CD4-positive, CD25-positive, alpha-beta regulatory T cell (primary cell): ENCODE results near the gene MYBPC2. TPM values are rescaled to one million over a fixed set of nuclear protein-coding genes. Genes with fewer than 3 reads are reported as not detected.

Experiments
- ATAC-seq, 2 donors: fragments of 150-1000 bp; cut with Tn5 transposase; one replicate each; pipeline ENCODE4 v1.10.0; 2021; ENCODE audit warnings: low read depth in 2 of 2, moderate number of reproducible peaks in 2 of 2, moderate library complexity in 1 of 2
- DNase-seq, 3 donors: peaks; one replicate each; pipeline versions ENCODE4 v3.0.0 to v3.0.0-alpha.2; 2012 to 2022; ENCODE audit warnings: mixed read lengths in 1 of 3
- H3K27ac ChIP-seq: one replicate; pipeline ENCODE4 v1.7.0; 2013; ENCODE audit warnings: mild to moderate bottlenecking, low read length; ENCODE audit not compliant: insufficient read depth, poor library complexity, severe bottlenecking
- H3K27me3 ChIP-seq: one replicate; pipeline ENCODE4 v1.7.0; 2013; ENCODE audit warnings: low read length; ENCODE audit not compliant: control insufficient read depth, insufficient read depth
- H3K36me3 ChIP-seq: one replicate; pipeline ENCODE4 v1.7.0; 2013; ENCODE audit warnings: mild to moderate bottlenecking, low read length, moderate library complexity; ENCODE audit not compliant: control insufficient read depth, insufficient read depth
- H3K4me1 ChIP-seq: 2 replicates; pipeline ENCODE4 v1.7.0; 2013; ENCODE audit warnings: mild to moderate bottlenecking, low read length; ENCODE audit not compliant: insufficient read depth, control insufficient read depth, poor library complexity, severe bottlenecking
- H3K4me3 ChIP-seq: one replicate; pipeline ENCODE4 v1.7.0; 2013; ENCODE audit warnings: low read depth, mild to moderate bottlenecking, low read length, moderate library complexity
- H3K9me3 ChIP-seq, 2 experiments: 1 replicate in 1 of 2; 2 replicates in 1 of 2; pipeline ENCODE4 v1.7.0; 2013; ENCODE audit warnings: low read length in 2 of 2, mild to moderate bottlenecking in 1 of 2, moderate library complexity in 1 of 2; ENCODE audit not compliant: control insufficient read depth in 2 of 2
- H3K27ac Mint-ChIP-seq, 3 donors: one replicate each; pipeline ENCODE4 v1.8.0; 2020 to 2022; ENCODE audit warnings: mild to moderate bottlenecking in 3 of 3, mixed read lengths in 3 of 3, moderate library complexity in 2 of 3
- H3K27me3 Mint-ChIP-seq: one replicate; pipeline ENCODE4 v1.8.0; 2022; ENCODE audit warnings: mild to moderate bottlenecking, mixed read lengths
- H3K36me3 Mint-ChIP-seq: one replicate; pipeline ENCODE4 v1.8.0; 2020; ENCODE audit warnings: mixed read lengths
- H3K4me1 Mint-ChIP-seq, 4 donors: one replicate each; pipeline ENCODE4 v1.8.0; 2020 to 2022; ENCODE audit warnings: mixed read lengths in 4 of 4, mild to moderate bottlenecking in 1 of 4
- H3K4me3 Mint-ChIP-seq, 4 donors: one replicate each; pipeline ENCODE4 v1.8.0; 2020 to 2022; ENCODE audit warnings: mild to moderate bottlenecking in 4 of 4, mixed read lengths in 4 of 4, moderate library complexity in 3 of 4
- H3K9me3 Mint-ChIP-seq, 7 donors: one replicate each; pipeline ENCODE4 v1.8.0; 2020 to 2022; ENCODE audit warnings: mixed read lengths in 7 of 7, mild to moderate bottlenecking in 3 of 7, moderate library complexity in 2 of 7
- polyA plus RNA-seq, 4 donors: library from polyadenylated mRNA; unstranded; fragments of 300-500 nt; fragmentation: Illumina TruSeq; gene quantifications; one replicate each; pipeline ENCODE4 v1.2.3, GENCODE V29; 2021
- total RNA-seq: library from RNA; stranded (reverse); gene quantifications from one replicate; pipeline ENCODE4 v1.2.3, GENCODE V29; 2022

The MYBPC2 gene
- total and polyA plus RNA-seq, 5 donors from 2014 or later, result 0.23 to 0.49 TPM; not detected in 3

DNA sequence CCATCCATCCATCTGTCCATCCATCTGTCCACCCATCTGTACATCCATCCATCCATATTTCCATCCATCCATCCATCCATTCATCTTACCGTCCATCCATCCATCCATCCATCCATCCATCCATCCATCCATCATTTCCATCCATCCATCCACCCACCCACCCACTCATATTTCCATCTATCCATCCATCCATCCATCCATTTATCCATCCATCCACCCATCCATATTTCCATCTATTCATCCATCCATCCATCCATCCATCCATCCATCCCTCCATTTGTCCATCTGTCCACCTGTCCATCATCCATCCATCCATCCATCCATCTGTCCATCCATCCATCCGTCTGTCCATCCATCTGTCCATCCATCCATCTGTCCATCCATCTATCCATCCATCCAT lies 23.3 kb downstream of the MYBPC2 start:
- Mint-ChIP-seq H3K27me3 (peaks cover 8% of the 10 kb centered on the region), H3K27ac (no peak overlapping the region), H3K36me3 (no peaks in the 10 kb centered on the region), H3K9me3 (peaks cover 0 to 1% (median 0%) of the 10 kb centered on the region in 7 donors), H3K4me3 (no peak overlapping the region), H3K4me1 (peaks cover 2 to 6% (median 4%) of the 10 kb centered on the region in 4 donors)
- Histone ChIP-seq H3K9me3 (no peaks in the 10 kb centered on the region), H3K4me1 (no peaks in the 10 kb centered on the region), H3K4me3 (no peak overlapping the region), H3K27ac (no peak overlapping the region), H3K36me3 (no peaks in the 10 kb centered on the region), H3K27me3 (no peaks in the 10 kb centered on the region)
- DNase-seq (no peak), ATAC-seq (no peak)

DNA sequence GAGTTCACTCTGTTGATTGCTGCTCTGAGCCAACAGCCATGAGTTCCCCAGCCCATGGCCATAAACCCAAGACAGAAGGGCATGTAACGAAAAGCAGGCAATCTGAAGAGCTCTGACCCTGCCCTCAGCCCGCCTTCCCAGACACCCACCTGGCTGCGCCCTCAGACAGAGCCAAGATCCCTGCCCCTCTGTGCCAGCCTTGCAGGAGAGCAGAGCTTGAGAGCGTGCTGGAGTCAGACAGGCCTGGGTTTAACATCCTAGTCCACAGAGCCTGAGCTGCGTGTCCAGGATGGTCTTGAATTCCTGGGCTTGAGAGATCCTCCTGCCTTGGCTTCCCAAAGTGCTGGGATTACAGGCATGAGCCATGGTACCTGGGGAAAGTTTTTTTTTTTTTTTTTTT lies 24.6 kb downstream of the MYBPC2 start:
- Histone ChIP-seq H3K27me3 (no peaks in the 10 kb centered on the region), H3K4me1 (peaks cover 5% of the 10 kb centered on the region), H3K36me3 (no peaks in the 10 kb centered on the region), H3K9me3 (no peaks in the 10 kb centered on the region), H3K27ac (no peak overlapping the region), H3K4me3 (no peak overlapping the region)
- DNase-seq, result no peak
- no peaks in the 10 kb centered on the region for H3K36me3 Mint-ChIP-seq
- no peak overlapping the region for H3K27ac Mint-ChIP-seq
- peaks cover 4% of the 10 kb centered on the region for H3K27me3 Mint-ChIP-seq
- peaks cover 1 to 7% (median 4%) of the 10 kb centered on the region in 4 donors for H3K4me1 Mint-ChIP-seq
- ATAC-seq, result no peak
- peaks cover 0 to 1% (median 0%) of the 10 kb centered on the region in 7 donors for H3K9me3 Mint-ChIP-seq
- no peak overlapping the region for H3K4me3 Mint-ChIP-seq

DNA sequence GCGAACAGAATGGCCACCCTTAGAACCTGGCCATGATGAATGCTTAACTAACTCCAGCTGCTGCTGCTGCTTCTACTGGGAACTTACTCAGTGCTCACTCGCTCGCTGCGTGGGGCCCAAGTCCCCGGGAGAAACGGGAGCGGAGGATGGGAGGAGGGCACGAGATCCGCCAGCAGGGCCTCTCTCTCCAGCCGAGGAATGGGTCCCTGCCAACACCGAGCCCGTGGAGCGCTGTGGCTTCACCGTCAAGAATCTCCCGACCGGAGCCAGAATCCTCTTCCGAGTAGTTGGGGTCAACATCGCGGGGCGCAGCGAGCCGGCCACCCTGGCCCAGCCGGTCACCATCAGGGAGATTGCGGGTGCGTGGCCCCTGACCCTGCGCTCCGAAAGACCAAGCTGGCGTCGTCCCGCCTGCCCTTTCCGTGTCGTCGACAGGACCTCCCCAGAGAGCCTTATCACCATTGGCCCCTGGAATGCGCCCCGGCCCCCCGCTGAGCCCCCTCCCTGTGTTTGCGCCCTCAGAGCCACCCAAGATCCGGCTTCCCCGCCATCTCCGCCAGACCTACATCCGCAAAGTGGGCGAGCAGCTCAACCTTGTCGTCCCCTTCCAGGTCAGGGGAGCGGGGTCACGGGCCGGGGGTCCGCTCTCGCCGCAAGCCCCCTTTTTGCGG lies 25.8 kb downstream of the MYBPC2 start:
- no peaks in the 10 kb centered on the region for H3K36me3 Mint-ChIP-seq
- DNase-seq (no peak), ATAC-seq (no peak)
- no peaks in the 10 kb centered on the region for H3K9me3 ChIP-seq
- peaks cover 4% of the 10 kb centered on the region for H3K27me3 Mint-ChIP-seq
- H3K4me3 ChIP-seq, result no peak overlapping the region
- no peak overlapping the region for H3K4me3 Mint-ChIP-seq
- no peak overlapping the region for H3K27ac ChIP-seq
- peaks cover 0 to 1% (median 0%) of the 10 kb centered on the region in 7 donors for H3K9me3 Mint-ChIP-seq
- peaks cover 0 to 7% (median 5%) of the 10 kb centered on the region in 4 donors for H3K4me1 Mint-ChIP-seq
- H3K36me3 ChIP-seq, result no peaks in the 10 kb centered on the region
- no peak overlapping the region for H3K27ac Mint-ChIP-seq
- peaks cover 5% of the 10 kb centered on the region for H3K4me1 ChIP-seq
- no peaks in the 10 kb centered on the region for H3K27me3 ChIP-seq

DNA sequence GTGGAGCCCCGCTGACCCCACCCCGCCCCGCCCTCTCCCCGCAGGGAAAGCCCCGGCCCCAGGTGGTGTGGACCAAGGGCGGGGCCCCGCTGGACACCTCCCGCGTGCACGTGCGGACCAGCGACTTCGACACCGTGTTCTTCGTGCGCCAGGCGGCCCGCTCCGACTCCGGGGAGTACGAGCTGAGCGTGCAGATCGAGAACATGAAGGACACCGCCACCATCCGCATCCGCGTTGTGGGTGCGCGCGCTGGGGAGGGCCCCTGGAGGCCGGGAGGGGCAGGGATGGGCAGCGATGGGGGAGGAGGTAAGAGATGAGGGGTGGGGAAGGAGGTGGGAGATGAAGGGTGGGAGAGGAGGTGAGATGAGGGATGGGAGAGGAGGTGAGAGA lies 26.4 kb downstream of the MYBPC2 start:
- H3K27me3 Mint-ChIP-seq, result peaks cover 4% of the 10 kb centered on the region
- no peak overlapping the region for H3K27ac ChIP-seq
- no peaks in the 10 kb centered on the region for H3K36me3 Mint-ChIP-seq
- DNase-seq, result no peak
- no peaks in the 10 kb centered on the region for H3K36me3 ChIP-seq
- peaks cover 0 to 2% (median 0%) of the 10 kb centered on the region in 7 donors for H3K9me3 Mint-ChIP-seq
- peaks cover 5% of the 10 kb centered on the region for H3K4me1 ChIP-seq
- no peak for ATAC-seq
- H3K4me3 Mint-ChIP-seq, result no peak overlapping the region
- no peak overlapping the region for H3K4me3 ChIP-seq
- no peaks in the 10 kb centered on the region for H3K9me3 ChIP-seq
- H3K27me3 ChIP-seq, result no peaks in the 10 kb centered on the region
- no peak overlapping the region for H3K27ac Mint-ChIP-seq
- peaks cover 0 to 7% (median 5%) of the 10 kb centered on the region in 4 donors for H3K4me1 Mint-ChIP-seq

DNA sequence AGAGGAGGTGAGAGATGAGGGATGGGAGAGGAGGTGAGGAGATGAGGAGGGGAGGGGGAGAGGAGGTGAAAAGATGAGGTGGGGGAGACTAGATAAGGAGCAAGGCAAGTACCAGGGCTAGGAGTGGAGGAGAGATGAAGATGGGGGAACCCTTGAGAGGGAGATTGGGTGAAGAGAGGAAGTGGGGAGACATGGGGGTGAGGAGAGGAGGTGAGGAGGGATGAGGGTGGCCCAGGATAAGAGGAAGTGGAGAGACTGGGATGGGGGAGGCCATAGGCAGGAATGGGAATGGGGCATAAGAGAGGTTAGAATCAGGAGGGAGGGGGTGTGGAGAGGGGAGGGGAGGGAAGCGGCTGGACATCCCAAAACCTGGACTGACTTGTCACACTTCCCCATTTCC lies 26.9 kb downstream of the MYBPC2 start:
- no peak for DNase-seq
- peaks cover 4% of the 10 kb centered on the region for H3K27me3 Mint-ChIP-seq
- H3K4me1 Mint-ChIP-seq, result peaks cover 0 to 7% (median 5%) of the 10 kb centered on the region in 4 donors
- Histone ChIP-seq H3K4me3 (no peak overlapping the region), H3K27ac (no peak overlapping the region), H3K36me3 (no peaks in the 10 kb centered on the region), H3K27me3 (no peaks in the 10 kb centered on the region), H3K9me3 (no peaks in the 10 kb centered on the region), H3K4me1 (peaks cover 5% of the 10 kb centered on the region)
- no peak overlapping the region for H3K4me3 Mint-ChIP-seq
- H3K27ac Mint-ChIP-seq, result no peak overlapping the region
- H3K36me3 Mint-ChIP-seq, result no peaks in the 10 kb centered on the region
- peaks cover 0 to 2% (median 0%) of the 10 kb centered on the region in 7 donors for H3K9me3 Mint-ChIP-seq
- no peak for ATAC-seq

DNA sequence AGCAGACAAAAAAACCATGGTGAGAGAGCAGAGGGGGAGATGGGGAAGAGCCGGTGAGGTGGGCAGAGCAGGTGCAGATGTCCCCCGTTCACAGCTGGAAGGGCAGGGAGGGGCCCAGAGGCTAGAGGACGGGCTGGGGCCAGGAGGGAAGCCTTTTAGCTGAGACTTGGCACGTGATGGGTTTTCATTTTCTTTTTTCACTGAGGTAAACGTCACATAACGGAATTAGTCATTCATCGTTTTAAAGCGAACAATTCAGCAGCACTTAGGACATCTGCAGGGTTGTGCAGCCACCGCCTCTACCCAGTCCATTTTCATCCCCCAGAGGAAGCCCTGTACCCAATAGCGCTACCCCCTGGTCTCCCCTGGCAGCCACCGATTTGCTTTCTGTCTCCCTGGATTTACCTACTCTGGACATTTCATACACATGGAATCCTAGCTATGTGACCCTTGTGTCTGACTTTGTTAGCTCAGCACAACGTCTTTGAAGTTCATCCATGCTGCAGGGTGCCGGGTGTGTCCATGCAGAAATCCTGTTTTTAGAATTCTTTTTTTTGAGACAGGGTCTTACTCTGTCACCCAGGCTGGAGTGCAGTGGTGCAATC lies 27.6 kb downstream of the MYBPC2 start:
- peak overlapping the region in 1 of 3 donors; percentile 72 for H3K27ac Mint-ChIP-seq
- no peaks in the 10 kb centered on the region for H3K9me3 ChIP-seq
- no peak overlapping the region for H3K4me3 Mint-ChIP-seq
- peaks cover 0 to 2% (median 0%) of the 10 kb centered on the region in 7 donors for H3K9me3 Mint-ChIP-seq
- H3K27me3 Mint-ChIP-seq, result peaks cover 4% of the 10 kb centered on the region
- peaks cover 0 to 7% (median 5%) of the 10 kb centered on the region in 4 donors for H3K4me1 Mint-ChIP-seq
- peaks cover 5% of the 10 kb centered on the region for H3K4me1 ChIP-seq
- no peaks in the 10 kb centered on the region for H3K27me3 ChIP-seq
- DNase-seq (peak in 1 of 3 donors; percentile 44), ATAC-seq (peak in 1 of 2 donors; percentile 51)
- H3K36me3 ChIP-seq, result no peaks in the 10 kb centered on the region
- H3K36me3 Mint-ChIP-seq, result no peaks in the 10 kb centered on the region
- H3K27ac ChIP-seq, result no peak overlapping the region
- H3K4me3 ChIP-seq, result no peak overlapping the region

DNA sequence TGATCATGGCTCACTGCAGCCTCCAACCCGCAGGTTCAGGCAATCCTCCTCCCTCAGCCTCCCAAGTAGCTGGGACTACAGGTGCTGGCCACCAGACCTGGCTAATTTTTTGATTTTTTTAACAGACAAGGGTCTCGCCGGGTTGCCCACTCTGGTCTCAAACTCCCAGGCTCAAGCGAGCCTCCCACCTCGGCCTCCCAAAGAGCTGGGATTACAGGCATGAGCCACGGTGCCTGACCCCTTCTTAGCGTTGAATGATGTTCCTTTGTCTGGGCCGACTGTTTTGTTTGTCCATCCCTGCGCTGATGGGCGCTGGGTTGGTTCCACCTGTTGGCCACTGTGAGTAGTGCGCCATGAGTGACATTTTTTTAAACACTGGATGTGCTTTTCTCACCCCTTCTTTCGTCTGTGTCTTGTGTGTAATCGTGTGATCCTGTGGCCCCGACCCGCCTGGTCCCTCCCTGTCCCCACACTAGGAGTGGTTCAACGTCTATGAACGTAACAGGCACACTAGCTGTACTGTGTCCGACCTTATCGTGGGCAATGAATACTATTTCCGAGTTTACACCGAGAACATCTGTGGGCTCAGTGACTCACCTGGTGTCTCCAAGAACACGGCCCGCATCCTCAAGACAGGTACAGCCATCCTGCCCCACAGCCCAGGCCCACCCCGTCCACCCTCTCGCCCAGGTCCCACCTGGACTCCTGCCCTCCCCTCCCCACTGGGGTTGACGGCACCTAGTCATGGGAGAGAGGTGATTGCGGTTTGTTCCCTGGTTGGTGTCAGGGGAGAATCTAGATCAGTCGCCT lies 28.6 kb downstream of the MYBPC2 start:
- ATAC-seq (peak in 1 of 2 donors; percentile 53), DNase-seq (peak in 2 of 3 donors; percentile 49 to 69)
- Histone ChIP-seq H3K9me3 (no peaks in the 10 kb centered on the region), H3K4me1 (peaks cover 5% of the 10 kb centered on the region), H3K27ac (no peak overlapping the region), H3K27me3 (no peaks in the 10 kb centered on the region), H3K36me3 (no peaks in the 10 kb centered on the region), H3K4me3 (no peak overlapping the region)
- Mint-ChIP-seq H3K36me3 (no peaks in the 10 kb centered on the region), H3K9me3 (peaks cover 0 to 2% (median 0%) of the 10 kb centered on the region in 7 donors), H3K27me3 (peaks cover 4% of the 10 kb centered on the region), H3K4me3 (no peak overlapping the region), H3K27ac (peak overlapping the region in 1 of 3 donors; percentile 2), H3K4me1 (peaks cover 0 to 7% (median 5%) of the 10 kb centered on the region in 4 donors)
